WTC11 (cell line): Measurements from ENCODE around the gene REL. TPM values are rescaled to one million over a fixed set of nuclear protein-coding genes. Genes with fewer than 3 reads are reported as not detected.

Experiments
- ATAC-seq: fragments of 200-7000 bp; cut with Tn5 transposase; 2 replicates; pipeline ENCODE4 v1.10.0; 2021; ENCODE audit warnings: mild to moderate bottlenecking, moderate library complexity
- CTCF ChIA-PET: fragments of 300-600 bp; sonication (Branson Sonifier 250); formaldehyde crosslinking; loops from one replicate; lab custom pipeline; 2021; ENCODE audit warnings: antibody characterized with exemption; lab: Charles Lee
- POLR2A ChIA-PET: fragments of 350-600 bp; sonication (Branson Sonifier 250); formaldehyde crosslinking; loops from one replicate; lab custom pipeline; 2021; ENCODE audit warnings: antibody characterized with exemption; lab: Charles Lee
- DNase-seq: peaks from one replicate; pipeline ENCODE4 v3.0.0; 2021; ENCODE audit warnings: low spot score
- H3K27ac Mint-ChIP-seq: 2 replicates; pipeline ENCODE4 v1.8.0; 2021; ENCODE audit warnings: mixed read lengths
- H3K27me3 Mint-ChIP-seq: 2 replicates; pipeline ENCODE4 v1.8.0; 2021; ENCODE audit warnings: low read depth, mild to moderate bottlenecking, moderate library complexity, mixed read lengths
- H3K36me3 Mint-ChIP-seq: 2 replicates; pipeline ENCODE4 v1.8.0; 2021; ENCODE audit warnings: mixed read lengths
- H3K4me1 Mint-ChIP-seq: 2 replicates; pipeline ENCODE4 v1.8.0; 2022; ENCODE audit warnings: mixed read lengths
- H3K4me3 Mint-ChIP-seq: 2 replicates; pipeline ENCODE4 v1.8.0; 2021; ENCODE audit warnings: mild to moderate bottlenecking, moderate library complexity, mixed read lengths
- H3K9me3 Mint-ChIP-seq: 2 replicates; pipeline ENCODE4 v1.8.0; 2021; ENCODE audit warnings: mixed read lengths
- CREM ChIP-seq: sonication (generic); formaldehyde crosslinking; IDR thresholded peaks from 2 replicates; pipeline ENCODE4 v1.8.1; 2022; ENCODE audit warnings: mild to moderate bottlenecking, missing genetic modification reagents, moderate library complexity
- ESRRA ChIP-seq: sonication (generic); formaldehyde crosslinking; IDR thresholded peaks from 2 replicates; pipeline ENCODE4 v1.8.1; 2022; ENCODE audit warnings: mild to moderate bottlenecking, missing genetic modification reagents, borderline replicate concordance
- GABPB1 ChIP-seq: sonication (generic); formaldehyde crosslinking; IDR thresholded peaks from 2 replicates; pipeline ENCODE4 v1.8.1; 2023; ENCODE audit warnings: mild to moderate bottlenecking, missing genetic modification reagents
- MYBL2 ChIP-seq: sonication (generic); formaldehyde crosslinking; IDR thresholded peaks from 2 replicates; pipeline ENCODE4 v1.8.1; 2023; ENCODE audit warnings: mild to moderate bottlenecking, moderate library complexity, missing genetic modification reagents
- NFYB ChIP-seq: sonication (generic); formaldehyde crosslinking; conservative IDR thresholded peaks from 2 replicates; pipeline ENCODE4 v1.8.0; 2022; ENCODE audit warnings: low read depth, missing genetic modification reagents
- NR1H2 ChIP-seq: sonication (generic); formaldehyde crosslinking; IDR thresholded peaks from 2 replicates; pipeline ENCODE4 v1.9.0; 2021; ENCODE audit warnings: mild to moderate bottlenecking, moderate library complexity, missing genetic modification reagents
- RELA ChIP-seq: sonication (generic); formaldehyde crosslinking; IDR thresholded peaks from 2 replicates; pipeline ENCODE4 v1.8.1; 2022; ENCODE audit warnings: missing genetic modification reagents, mild to moderate bottlenecking, borderline replicate concordance
- SMAD3 ChIP-seq: sonication (generic); formaldehyde crosslinking; IDR thresholded peaks from 2 replicates; pipeline ENCODE4 v1.8.0; 2022; ENCODE audit warnings: missing genetic modification reagents, mild to moderate bottlenecking, borderline replicate concordance
- SP1 ChIP-seq: sonication (generic); formaldehyde crosslinking; conservative IDR thresholded peaks from 2 replicates; pipeline ENCODE4 v1.8.1; 2022; ENCODE audit warnings: missing genetic modification reagents
- TEAD1 ChIP-seq: sonication (generic); formaldehyde crosslinking; IDR thresholded peaks from 2 replicates; pipeline ENCODE4 v1.8.0; 2022; ENCODE audit warnings: mild to moderate bottlenecking, missing genetic modification reagents
- ZNF232 ChIP-seq: sonication (generic); formaldehyde crosslinking; IDR thresholded peaks from 2 replicates; pipeline ENCODE4 v1.8.0; 2022; ENCODE audit warnings: mild to moderate bottlenecking, missing genetic modification reagents
- ZNF396 ChIP-seq: fragments of 250-450 bp; sonication (Bioruptor Pico); IDR thresholded peaks from 2 replicates; pipeline ENCODE4 v1.8.0; 2021; ENCODE audit warnings: mild to moderate bottlenecking, moderate library complexity, borderline replicate concordance
- ZNF423 ChIP-seq: fragments of 250-450 bp; sonication (Bioruptor Pico); IDR thresholded peaks from 2 replicates; pipeline ENCODE4 v2.1.2; 2022; ENCODE audit warnings: mild to moderate bottlenecking, moderate library complexity
- total RNA-seq: library from RNA; stranded (reverse); gene quantifications from 3 replicates; pipeline ENCODE4 v1.2.3, GENCODE V29; 2021
- TF ChIP-seq, protein P1 (sequence below): sonication (generic); formaldehyde crosslinking; IDR thresholded peaks from 2 replicates; pipeline ENCODE4 v1.8.0; 2022; ENCODE audit warnings: mild to moderate bottlenecking, missing genetic modification reagents
- TF ChIP-seq, protein P2 (sequence below): sonication (generic); formaldehyde crosslinking; IDR thresholded peaks from 2 replicates; pipeline ENCODE4 v1.8.1; 2023; ENCODE audit warnings: mild to moderate bottlenecking, missing genetic modification reagents, moderate library complexity
- TF ChIP-seq, protein P3 (sequence below): sonication (generic); formaldehyde crosslinking; IDR thresholded peaks from 2 replicates; pipeline ENCODE4 v1.8.1; 2022; ENCODE audit warnings: low read depth, missing genetic modification reagents, borderline replicate concordance
- TF ChIP-seq, protein P4 (sequence below): sonication (generic); formaldehyde crosslinking; IDR thresholded peaks from 2 replicates; pipeline ENCODE4 v1.8.0; 2022; ENCODE audit warnings: mild to moderate bottlenecking, missing genetic modification reagents
- TF ChIP-seq, protein P5 (sequence below): sonication (generic); formaldehyde crosslinking; IDR thresholded peaks from 2 replicates; pipeline ENCODE4 v1.8.0; 2022; ENCODE audit warnings: missing genetic modification reagents
- TF ChIP-seq, protein P6 (sequence below): sonication (generic); formaldehyde crosslinking; IDR thresholded peaks from 2 replicates; pipeline ENCODE4 v1.8.1; 2022; ENCODE audit warnings: mild to moderate bottlenecking, missing genetic modification reagents, moderate library complexity, borderline replicate concordance
- TF ChIP-seq, protein P7 (sequence below): sonication (generic); formaldehyde crosslinking; conservative IDR thresholded peaks from 2 replicates; pipeline ENCODE4 v1.8.1; 2023; ENCODE audit warnings: mild to moderate bottlenecking, low read depth, missing genetic modification reagents, moderate library complexity

Gene REL
- total RNA-seq, 1 experiment from 2014 or later: 8.4 TPM

DNA sequence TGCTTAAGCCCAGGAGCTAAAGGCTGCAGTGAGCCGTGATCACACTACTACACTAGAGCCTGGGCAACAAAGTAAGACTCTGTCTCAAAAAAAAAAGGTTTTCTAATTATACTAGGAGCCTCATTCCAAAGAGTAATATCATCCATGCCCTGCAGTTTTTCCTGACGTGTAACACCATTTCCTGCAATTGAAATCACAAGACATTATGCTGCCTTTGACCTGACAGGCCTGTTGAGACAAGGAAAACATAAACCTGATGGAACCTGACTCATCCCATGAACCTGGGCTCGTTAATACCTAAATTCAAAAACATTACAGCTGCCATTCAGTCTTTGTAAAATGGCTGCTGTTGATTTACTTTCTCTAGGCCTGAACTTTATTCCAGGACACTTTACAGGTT is 77.4 kb downstream of the REL start:
- Mint-ChIP-seq H3K27me3 (no peaks in the 10 kb centered on the region), H3K9me3 (no peaks in the 10 kb centered on the region), H3K4me1 (no peaks in the 10 kb centered on the region), H3K36me3 (no peaks in the 10 kb centered on the region), H3K4me3 (no peak overlapping the region), H3K27ac (no peak overlapping the region)
- POLR2A ChIA-PET: no interaction called here
- no peak for DNase-seq
- CTCF ChIA-PET: no interaction called here
- no peak for ATAC-seq
- TF ChIP-seq MYBL2 (no peak), ESRRA (CRISPR knock-in tag) (no peak)

DNA sequence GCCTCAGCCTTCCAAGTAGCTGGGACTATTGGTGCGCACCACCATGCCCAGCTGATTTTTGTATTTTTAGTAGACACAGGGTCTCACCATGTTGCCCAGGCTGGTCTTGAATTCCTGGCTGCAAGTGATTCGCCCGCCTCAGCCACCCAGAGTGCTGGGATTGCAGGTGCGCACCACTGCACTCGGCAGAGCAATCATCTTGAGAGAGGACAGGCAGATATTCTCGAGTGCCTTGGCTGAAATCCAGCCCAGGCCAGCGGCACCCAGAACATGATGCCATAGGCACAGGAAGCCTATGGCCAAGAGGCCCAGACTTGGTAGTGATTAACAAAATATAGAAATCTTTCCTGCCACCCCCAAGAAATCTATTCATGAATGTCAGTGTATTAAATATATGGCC is 78.1 kb downstream of the REL start:
- H3K4me1 Mint-ChIP-seq: peaks cover 6% of the 10 kb centered on the region
- DNase-seq (no peak), ATAC-seq (no peak)
- no peaks in the 10 kb centered on the region for H3K9me3 Mint-ChIP-seq
- POLR2A ChIA-PET: no interaction called here
- no peak overlapping the region for H3K4me3 Mint-ChIP-seq
- no peaks in the 10 kb centered on the region for H3K27me3 Mint-ChIP-seq
- no peak for TF ChIP-seq ZNF396 (CRISPR knock-in tag)
- CTCF ChIA-PET: no interaction called here
- H3K27ac Mint-ChIP-seq: no peak overlapping the region
- H3K36me3 Mint-ChIP-seq: no peaks in the 10 kb centered on the region

DNA sequence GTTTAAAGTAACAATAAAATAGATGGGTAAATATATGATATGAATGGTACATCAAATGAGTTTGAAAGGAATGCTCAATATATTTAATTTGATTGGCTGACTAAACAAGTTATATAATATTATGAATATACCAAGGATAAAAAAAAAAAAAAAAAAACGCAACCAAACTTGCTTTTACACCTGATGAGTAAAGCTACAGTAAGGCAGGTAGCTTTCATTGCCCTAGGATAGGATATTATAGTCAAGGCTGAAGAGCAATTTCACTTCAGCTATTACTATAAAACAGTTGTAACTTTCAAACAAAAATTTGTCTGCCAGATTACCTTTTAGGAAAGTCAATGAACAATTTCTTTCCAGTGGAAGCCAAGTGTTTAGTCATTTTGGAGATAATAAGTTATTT is 79.3 kb downstream of the REL start:
- ATAC-seq: no peak
- Mint-ChIP-seq H3K36me3 (no peaks in the 10 kb centered on the region), H3K4me3 (no peak overlapping the region), H3K27me3 (no peaks in the 10 kb centered on the region), H3K27ac (no peak overlapping the region), H3K9me3 (no peaks in the 10 kb centered on the region), H3K4me1 (peaks cover 15% of the 10 kb centered on the region)
- no peak for DNase-seq
- ChIA-PET POLR2A (no interaction called here), CTCF (no interaction called here)
- no peak for TF ChIP-seq SP1 (CRISPR knock-in tag)
- no peak for TF ChIP-seq SMAD3
- TF ChIP-seq ZNF232 (CRISPR knock-in tag): no peak
- TF ChIP-seq MYBL2: no peak
- TF ChIP-seq NFYB: no peak
- TF ChIP-seq GABPB1 (CRISPR knock-in tag): no peak
- TF ChIP-seq, protein P1, sequence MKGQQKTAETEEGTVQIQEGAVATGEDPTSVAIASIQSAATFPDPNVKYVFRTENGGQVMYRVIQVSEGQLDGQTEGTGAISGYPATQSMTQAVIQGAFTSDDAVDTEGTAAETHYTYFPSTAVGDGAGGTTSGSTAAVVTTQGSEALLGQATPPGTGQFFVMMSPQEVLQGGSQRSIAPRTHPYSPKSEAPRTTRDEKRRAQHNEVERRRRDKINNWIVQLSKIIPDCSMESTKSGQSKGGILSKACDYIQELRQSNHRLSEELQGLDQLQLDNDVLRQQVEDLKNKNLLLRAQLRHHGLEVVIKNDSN (CRISPR knock-in tag): no peak
- TF ChIP-seq, protein P2, sequence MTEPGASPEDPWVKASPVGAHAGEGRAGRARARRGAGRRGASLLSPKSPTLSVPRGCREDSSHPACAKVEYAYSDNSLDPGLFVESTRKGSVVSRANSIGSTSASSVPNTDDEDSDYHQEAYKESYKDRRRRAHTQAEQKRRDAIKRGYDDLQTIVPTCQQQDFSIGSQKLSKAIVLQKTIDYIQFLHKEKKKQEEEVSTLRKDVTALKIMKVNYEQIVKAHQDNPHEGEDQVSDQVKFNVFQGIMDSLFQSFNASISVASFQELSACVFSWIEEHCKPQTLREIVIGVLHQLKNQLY: no peak
- no peak for TF ChIP-seq RELA (CRISPR knock-in tag)
- TF ChIP-seq, protein P3, sequence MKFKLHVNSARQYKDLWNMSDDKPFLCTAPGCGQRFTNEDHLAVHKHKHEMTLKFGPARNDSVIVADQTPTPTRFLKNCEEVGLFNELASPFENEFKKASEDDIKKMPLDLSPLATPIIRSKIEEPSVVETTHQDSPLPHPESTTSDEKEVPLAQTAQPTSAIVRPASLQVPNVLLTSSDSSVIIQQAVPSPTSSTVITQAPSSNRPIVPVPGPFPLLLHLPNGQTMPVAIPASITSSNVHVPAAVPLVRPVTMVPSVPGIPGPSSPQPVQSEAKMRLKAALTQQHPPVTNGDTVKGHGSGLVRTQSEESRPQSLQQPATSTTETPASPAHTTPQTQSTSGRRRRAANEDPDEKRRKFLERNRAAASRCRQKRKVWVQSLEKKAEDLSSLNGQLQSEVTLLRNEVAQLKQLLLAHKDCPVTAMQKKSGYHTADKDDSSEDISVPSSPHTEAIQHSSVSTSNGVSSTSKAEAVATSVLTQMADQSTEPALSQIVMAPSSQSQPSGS (CRISPR knock-in tag): no peak
- TF ChIP-seq, protein P4, sequence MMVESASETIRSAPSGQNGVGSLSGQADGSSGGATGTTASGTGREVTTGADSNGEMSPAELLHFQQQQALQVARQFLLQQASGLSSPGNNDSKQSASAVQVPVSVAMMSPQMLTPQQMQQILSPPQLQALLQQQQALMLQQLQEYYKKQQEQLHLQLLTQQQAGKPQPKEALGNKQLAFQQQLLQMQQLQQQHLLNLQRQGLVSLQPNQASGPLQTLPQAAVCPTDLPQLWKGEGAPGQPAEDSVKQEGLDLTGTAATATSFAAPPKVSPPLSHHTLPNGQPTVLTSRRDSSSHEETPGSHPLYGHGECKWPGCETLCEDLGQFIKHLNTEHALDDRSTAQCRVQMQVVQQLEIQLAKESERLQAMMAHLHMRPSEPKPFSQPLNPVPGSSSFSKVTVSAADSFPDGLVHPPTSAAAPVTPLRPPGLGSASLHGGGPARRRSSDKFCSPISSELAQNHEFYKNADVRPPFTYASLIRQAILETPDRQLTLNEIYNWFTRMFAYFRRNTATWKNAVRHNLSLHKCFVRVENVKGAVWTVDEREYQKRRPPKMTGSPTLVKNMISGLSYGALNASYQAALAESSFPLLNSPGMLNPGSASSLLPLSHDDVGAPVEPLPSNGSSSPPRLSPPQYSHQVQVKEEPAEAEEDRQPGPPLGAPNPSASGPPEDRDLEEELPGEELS (CRISPR knock-in tag): no peak
- TF ChIP-seq, protein P5, sequence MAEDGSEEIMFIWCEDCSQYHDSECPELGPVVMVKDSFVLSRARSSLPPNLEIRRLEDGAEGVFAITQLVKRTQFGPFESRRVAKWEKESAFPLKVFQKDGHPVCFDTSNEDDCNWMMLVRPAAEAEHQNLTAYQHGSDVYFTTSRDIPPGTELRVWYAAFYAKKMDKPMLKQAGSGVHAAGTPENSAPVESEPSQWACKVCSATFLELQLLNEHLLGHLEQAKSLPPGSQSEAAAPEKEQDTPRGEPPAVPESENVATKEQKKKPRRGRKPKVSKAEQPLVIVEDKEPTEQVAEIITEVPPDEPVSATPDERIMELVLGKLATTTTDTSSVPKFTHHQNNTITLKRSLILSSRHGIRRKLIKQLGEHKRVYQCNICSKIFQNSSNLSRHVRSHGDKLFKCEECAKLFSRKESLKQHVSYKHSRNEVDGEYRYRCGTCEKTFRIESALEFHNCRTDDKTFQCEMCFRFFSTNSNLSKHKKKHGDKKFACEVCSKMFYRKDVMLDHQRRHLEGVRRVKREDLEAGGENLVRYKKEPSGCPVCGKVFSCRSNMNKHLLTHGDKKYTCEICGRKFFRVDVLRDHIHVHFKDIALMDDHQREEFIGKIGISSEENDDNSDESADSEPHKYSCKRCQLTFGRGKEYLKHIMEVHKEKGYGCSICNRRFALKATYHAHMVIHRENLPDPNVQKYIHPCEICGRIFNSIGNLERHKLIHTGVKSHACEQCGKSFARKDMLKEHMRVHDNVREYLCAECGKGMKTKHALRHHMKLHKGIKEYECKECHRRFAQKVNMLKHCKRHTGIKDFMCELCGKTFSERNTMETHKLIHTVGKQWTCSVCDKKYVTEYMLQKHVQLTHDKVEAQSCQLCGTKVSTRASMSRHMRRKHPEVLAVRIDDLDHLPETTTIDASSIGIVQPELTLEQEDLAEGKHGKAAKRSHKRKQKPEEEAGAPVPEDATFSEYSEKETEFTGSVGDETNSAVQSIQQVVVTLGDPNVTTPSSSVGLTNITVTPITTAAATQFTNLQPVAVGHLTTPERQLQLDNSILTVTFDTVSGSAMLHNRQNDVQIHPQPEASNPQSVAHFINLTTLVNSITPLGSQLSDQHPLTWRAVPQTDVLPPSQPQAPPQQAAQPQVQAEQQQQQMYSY: no peak
- TF ChIP-seq ZNF423 (CRISPR knock-in tag): no peak
- TF ChIP-seq TEAD1 (CRISPR knock-in tag): no peak
- TF ChIP-seq, protein P6, sequence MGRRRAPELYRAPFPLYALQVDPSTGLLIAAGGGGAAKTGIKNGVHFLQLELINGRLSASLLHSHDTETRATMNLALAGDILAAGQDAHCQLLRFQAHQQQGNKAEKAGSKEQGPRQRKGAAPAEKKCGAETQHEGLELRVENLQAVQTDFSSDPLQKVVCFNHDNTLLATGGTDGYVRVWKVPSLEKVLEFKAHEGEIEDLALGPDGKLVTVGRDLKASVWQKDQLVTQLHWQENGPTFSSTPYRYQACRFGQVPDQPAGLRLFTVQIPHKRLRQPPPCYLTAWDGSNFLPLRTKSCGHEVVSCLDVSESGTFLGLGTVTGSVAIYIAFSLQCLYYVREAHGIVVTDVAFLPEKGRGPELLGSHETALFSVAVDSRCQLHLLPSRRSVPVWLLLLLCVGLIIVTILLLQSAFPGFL (CRISPR knock-in tag): no peak
- no peak for TF ChIP-seq NR1H2 (CRISPR knock-in tag)
- TF ChIP-seq CREM: no peak
- TF ChIP-seq, protein P7, sequence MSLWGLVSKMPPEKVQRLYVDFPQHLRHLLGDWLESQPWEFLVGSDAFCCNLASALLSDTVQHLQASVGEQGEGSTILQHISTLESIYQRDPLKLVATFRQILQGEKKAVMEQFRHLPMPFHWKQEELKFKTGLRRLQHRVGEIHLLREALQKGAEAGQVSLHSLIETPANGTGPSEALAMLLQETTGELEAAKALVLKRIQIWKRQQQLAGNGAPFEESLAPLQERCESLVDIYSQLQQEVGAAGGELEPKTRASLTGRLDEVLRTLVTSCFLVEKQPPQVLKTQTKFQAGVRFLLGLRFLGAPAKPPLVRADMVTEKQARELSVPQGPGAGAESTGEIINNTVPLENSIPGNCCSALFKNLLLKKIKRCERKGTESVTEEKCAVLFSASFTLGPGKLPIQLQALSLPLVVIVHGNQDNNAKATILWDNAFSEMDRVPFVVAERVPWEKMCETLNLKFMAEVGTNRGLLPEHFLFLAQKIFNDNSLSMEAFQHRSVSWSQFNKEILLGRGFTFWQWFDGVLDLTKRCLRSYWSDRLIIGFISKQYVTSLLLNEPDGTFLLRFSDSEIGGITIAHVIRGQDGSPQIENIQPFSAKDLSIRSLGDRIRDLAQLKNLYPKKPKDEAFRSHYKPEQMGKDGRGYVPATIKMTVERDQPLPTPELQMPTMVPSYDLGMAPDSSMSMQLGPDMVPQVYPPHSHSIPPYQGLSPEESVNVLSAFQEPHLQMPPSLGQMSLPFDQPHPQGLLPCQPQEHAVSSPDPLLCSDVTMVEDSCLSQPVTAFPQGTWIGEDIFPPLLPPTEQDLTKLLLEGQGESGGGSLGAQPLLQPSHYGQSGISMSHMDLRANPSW (CRISPR knock-in tag): no peak
